Measurements from ENCODE around the gene RAB26.

The RAB26 gene

GRCh38 chr16:2149630-2150417, 1.4 kb downstream of the RAB26 start:
- Histone ChIP-seq H3K9ac (ENCODE audit: low read depth, low read length) (peak overlapping the region; percentile 47), H3K4me1 (ENCODE audit: control insufficient read depth, insufficient read depth, low read length) (peaks cover 7% of the 10 kb centered on the region), H3K9me3 (ENCODE audit: control insufficient read depth, insufficient read depth, low read length) (no peaks in the 10 kb centered on the region), H3K36me3 (ENCODE audit: control insufficient read depth, insufficient read depth, low read length) (peaks cover 28% of the 10 kb centered on the region), H3K4me3 (ENCODE audit: low read depth, low read length) (peak overlapping the region; percentile 54), H3K27me3 (ENCODE audit: control insufficient read depth, insufficient read depth, low read length) (no peaks in the 10 kb centered on the region)

DNA sequence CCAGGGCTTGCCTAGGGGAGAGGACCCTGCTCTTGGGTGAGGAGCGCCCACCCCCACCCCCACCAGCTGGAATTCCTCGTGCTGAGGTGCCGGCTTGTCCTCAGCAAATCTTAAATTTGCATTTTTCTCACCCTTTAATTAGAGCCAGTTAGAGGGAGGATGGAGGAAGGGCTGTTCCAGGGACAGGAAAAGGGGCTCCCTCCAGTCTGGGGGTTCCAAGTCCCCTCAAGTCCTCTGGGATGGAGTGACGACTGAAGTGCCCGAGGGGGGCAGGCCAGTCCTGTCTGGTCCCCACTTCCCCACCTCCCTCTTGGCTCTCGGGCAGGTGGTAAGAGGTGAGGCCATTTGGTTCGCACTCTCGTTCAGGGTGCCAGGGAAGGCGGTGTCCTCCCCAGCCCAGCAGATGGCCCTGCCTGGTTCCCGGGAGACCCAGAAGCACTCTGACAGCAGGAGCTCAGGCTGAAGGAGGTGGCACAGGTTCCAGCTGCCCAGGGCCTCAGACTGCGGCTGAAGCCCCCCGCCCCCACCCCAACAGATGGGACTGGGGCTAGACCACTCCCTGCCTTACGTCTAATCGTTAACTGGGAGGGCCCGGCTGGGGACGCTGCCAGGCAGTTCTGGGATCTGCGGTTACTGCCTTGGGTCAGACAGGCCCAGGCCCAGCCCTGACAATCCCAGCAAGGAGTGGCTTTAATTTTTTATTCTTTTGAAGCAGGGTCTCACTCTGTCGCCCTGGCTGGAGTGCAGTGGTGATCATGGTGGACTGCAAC, 2.2 kb downstream of the RAB26 start:
- Histone ChIP-seq H3K27me3 (ENCODE audit: control insufficient read depth, insufficient read depth, low read length) (no peaks in the 10 kb centered on the region), H3K36me3 (ENCODE audit: control insufficient read depth, insufficient read depth, low read length) (peaks cover 31% of the 10 kb centered on the region), H3K9me3 (ENCODE audit: control insufficient read depth, insufficient read depth, low read length) (no peaks in the 10 kb centered on the region), H3K4me1 (ENCODE audit: control insufficient read depth, insufficient read depth, low read length) (peaks cover 7% of the 10 kb centered on the region), H3K9ac (ENCODE audit: low read depth, low read length) (no peak overlapping the region), H3K4me3 (ENCODE audit: low read depth, low read length) (peak overlapping the region; percentile 54)

- Histone ChIP-seq H3K27me3 (ENCODE audit: control insufficient read depth, insufficient read depth, low read length) (no peaks in the 10 kb centered on the region), H3K36me3 (ENCODE audit: control insufficient read depth, insufficient read depth, low read length) (peaks cover 31% of the 10 kb centered on the region), H3K9ac (ENCODE audit: low read depth, low read length) (peak overlapping the region; percentile 47), H3K4me1 (ENCODE audit: control insufficient read depth, insufficient read depth, low read length) (peaks cover 7% of the 10 kb centered on the region), H3K9me3 (ENCODE audit: control insufficient read depth, insufficient read depth, low read length) (no peaks in the 10 kb centered on the region), H3K4me3 (ENCODE audit: low read depth, low read length) (peak overlapping the region; percentile 24)
Observed at GRCh38 chr16:2151188-2152091, 3.0 kb downstream of the RAB26 start.

DNA sequence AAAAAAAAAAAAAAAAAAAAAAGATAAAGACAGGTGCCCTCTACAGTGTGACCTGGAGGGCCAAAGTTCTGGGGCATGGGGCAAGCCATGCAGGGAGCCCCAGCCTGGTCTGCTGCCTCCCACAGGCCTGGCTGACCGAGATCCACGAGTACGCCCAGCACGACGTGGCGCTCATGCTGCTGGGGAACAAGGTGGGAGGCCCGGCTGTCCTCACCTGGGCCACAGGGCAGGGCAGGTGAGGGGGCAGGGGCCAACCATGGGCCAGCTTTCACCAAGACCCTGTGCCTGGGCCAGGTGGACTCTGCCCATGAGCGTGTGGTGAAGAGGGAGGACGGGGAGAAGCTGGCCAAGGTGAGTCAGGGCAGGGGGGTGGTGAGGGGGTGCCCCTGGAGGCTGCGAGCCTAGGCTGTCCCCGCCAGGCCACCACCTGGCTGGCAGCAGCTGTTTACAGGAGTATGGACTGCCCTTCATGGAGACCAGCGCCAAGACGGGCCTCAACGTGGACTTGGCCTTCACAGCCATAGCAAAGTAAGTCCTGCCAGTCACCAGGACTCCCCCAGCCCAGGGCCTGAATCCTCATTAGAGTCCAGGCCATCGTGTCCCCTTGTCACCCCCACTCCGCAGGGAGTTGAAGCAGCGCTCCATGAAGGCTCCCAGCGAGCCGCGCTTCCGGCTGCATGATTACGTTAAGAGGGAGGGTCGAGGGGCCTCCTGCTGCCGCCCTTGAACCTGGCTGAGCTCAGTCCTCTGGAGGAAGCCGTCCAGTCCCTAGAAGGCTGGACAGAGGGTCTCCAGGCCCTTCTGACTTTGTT, 4.5 kb downstream of the RAB26 start:
- peaks cover 31% of the 10 kb centered on the region for H3K36me3 ChIP-seq (ENCODE audit: control insufficient read depth, insufficient read depth, low read length)
- H3K4me1 ChIP-seq (ENCODE audit: control insufficient read depth, insufficient read depth, low read length) = peaks cover 10% of the 10 kb centered on the region
- H3K9me3 ChIP-seq (ENCODE audit: control insufficient read depth, insufficient read depth, low read length) = no peaks in the 10 kb centered on the region
- peak overlapping the region; percentile 100 for H3K4me3 ChIP-seq (ENCODE audit: low read depth, low read length)
- peak overlapping the region; percentile 97 for H3K9ac ChIP-seq (ENCODE audit: low read depth, low read length)
- no peaks in the 10 kb centered on the region for H3K27me3 ChIP-seq (ENCODE audit: control insufficient read depth, insufficient read depth, low read length)

DNA sequence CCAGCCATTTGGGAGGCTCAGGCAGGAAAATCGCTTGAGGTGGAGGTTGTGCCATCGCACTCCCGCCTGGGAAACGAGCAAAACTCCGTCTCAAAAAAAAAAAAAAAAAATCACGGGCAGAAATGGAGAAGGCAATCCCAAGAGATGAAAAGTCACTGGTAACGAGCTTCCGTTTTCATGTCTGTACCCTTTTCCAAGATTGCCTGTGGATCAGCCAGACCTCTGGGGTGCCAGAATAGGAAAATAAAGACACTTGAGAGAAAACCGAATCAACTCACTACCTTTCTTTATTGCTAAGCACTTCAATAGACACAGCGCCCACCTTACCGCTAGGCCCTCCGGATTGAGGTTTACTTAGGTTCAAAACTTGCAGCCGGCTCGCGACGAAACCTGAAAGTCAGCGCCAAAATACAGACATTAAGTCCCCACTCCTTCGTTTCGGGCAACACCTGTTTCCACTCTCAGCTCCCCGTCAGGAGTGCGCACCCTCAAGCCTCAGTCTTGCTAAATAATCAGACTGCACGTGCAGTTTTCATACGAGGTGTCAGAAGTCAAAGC, 6.2 kb downstream of the RAB26 start:
- Histone ChIP-seq H3K27me3 (ENCODE audit: control insufficient read depth, insufficient read depth, low read length) (no peaks in the 10 kb centered on the region), H3K9ac (ENCODE audit: low read depth, low read length) (peak overlapping the region; percentile 97), H3K9me3 (ENCODE audit: control insufficient read depth, insufficient read depth, low read length) (no peaks in the 10 kb centered on the region), H3K4me1 (ENCODE audit: control insufficient read depth, insufficient read depth, low read length) (peaks cover 12% of the 10 kb centered on the region), H3K4me3 (ENCODE audit: low read depth, low read length) (peak overlapping the region; percentile 100), H3K36me3 (ENCODE audit: control insufficient read depth, insufficient read depth, low read length) (peaks cover 38% of the 10 kb centered on the region)

GRCh38 chr16:2155091-2155950, 6.9 kb downstream of the RAB26 start, which contains the start of gene TRAF7:
Gene TRAF7, plus strand, starts transcription at chr16:2155782. Its CDS starts 8,139 bp downstream, at chr16:2163921.
- H3K27me3 ChIP-seq (ENCODE audit: control insufficient read depth, insufficient read depth, low read length) = no peaks in the 10 kb centered on the region
- no peaks in the 10 kb centered on the region for H3K9me3 ChIP-seq (ENCODE audit: control insufficient read depth, insufficient read depth, low read length)
- H3K4me1 ChIP-seq (ENCODE audit: control insufficient read depth, insufficient read depth, low read length) = peaks cover 9% of the 10 kb centered on the region
- peaks cover 38% of the 10 kb centered on the region for H3K36me3 ChIP-seq (ENCODE audit: control insufficient read depth, insufficient read depth, low read length)
- H3K9ac ChIP-seq (ENCODE audit: low read depth, low read length) = peak within 1 kb of the TSS; percentile 97
- peak within 1 kb of the TSS; percentile 100 for H3K4me3 ChIP-seq (ENCODE audit: low read depth, low read length)

DNA sequence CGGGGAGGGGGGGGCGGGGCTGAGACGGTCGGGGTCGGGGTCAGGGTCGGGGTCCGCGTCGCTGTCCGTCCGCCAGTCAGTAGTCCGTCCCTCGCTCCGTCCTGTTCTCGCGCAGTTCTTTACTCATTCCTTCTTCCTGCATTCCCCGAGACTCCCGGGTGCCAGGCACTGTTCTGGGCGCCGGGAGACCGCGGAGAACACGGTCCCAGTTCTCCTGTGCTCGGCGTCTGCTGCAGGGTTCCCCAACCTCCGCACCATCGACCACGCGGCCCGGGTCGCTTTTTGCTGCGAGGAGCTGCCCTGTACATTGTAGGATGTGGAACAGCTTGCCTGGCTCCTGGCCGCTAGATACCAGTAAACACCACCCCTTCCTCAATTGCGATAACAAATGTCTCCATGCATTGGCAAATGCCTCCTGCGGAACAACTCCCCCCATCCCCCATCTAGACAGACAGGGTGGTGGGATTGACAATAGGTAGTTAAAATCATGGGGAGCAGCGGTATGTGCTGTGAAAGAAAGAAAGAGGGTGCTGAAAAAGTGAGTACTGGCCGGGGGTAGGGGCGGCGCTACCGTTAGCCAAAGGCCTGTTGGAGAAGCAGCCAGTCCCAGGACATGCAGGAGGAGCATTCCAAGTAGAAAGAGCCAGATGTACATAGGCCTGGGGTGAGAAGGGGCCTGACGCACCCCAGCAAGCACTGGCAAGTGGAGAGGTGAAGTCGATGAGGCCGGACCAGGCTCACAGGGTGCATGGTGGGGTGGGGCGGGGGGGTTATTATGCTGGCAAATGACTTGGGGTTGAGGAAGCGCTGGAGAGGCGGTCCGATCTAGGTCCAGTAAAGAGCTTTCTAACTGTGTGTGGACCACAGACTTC, 7.8 kb downstream of the RAB26 start:
- Histone ChIP-seq H3K9ac (ENCODE audit: low read depth, low read length) (peak overlapping the region; percentile 85), H3K4me3 (ENCODE audit: low read depth, low read length) (peak overlapping the region; percentile 91), H3K36me3 (ENCODE audit: control insufficient read depth, insufficient read depth, low read length) (peaks cover 38% of the 10 kb centered on the region), H3K27me3 (ENCODE audit: control insufficient read depth, insufficient read depth, low read length) (no peaks in the 10 kb centered on the region), H3K4me1 (ENCODE audit: control insufficient read depth, insufficient read depth, low read length) (peaks cover 12% of the 10 kb centered on the region), H3K9me3 (ENCODE audit: control insufficient read depth, insufficient read depth, low read length) (no peaks in the 10 kb centered on the region)

GRCh38 chr16:2156849-2157224, 8.4 kb downstream of the RAB26 start:
- Histone ChIP-seq H3K27me3 (ENCODE audit: control insufficient read depth, insufficient read depth, low read length) (no peaks in the 10 kb centered on the region), H3K9me3 (ENCODE audit: control insufficient read depth, insufficient read depth, low read length) (no peaks in the 10 kb centered on the region), H3K9ac (ENCODE audit: low read depth, low read length) (peak overlapping the region; percentile 85), H3K4me3 (ENCODE audit: low read depth, low read length) (peak overlapping the region; percentile 91), H3K36me3 (ENCODE audit: control insufficient read depth, insufficient read depth, low read length) (peaks cover 33% of the 10 kb centered on the region), H3K4me1 (ENCODE audit: control insufficient read depth, insufficient read depth, low read length) (peaks cover 8% of the 10 kb centered on the region)

GRCh38 chr16:2157480-2158261, 9.2 kb downstream of the RAB26 start:
- Histone ChIP-seq H3K9ac (ENCODE audit: low read depth, low read length) (peak overlapping the region; percentile 85), H3K9me3 (ENCODE audit: control insufficient read depth, insufficient read depth, low read length) (no peaks in the 10 kb centered on the region), H3K4me3 (ENCODE audit: low read depth, low read length) (no peak overlapping the region), H3K36me3 (ENCODE audit: control insufficient read depth, insufficient read depth, low read length) (peaks cover 31% of the 10 kb centered on the region), H3K4me1 (ENCODE audit: control insufficient read depth, insufficient read depth, low read length) (peaks cover 8% of the 10 kb centered on the region), H3K27me3 (ENCODE audit: control insufficient read depth, insufficient read depth, low read length) (no peaks in the 10 kb centered on the region)
